Lung (tissue), 12 donors: ENCODE results near the gene FGF19. TPM values are rescaled to one million over a fixed set of nuclear protein-coding genes. Genes with fewer than 3 reads are reported as not detected.
A peak's percentile ranks its signal among the peaks of the same experiment; 100 is the strongest.

Source experiments
- ATAC-seq: fragments of 200-7000 bp; cut with Tn5 transposase; one replicate; pipeline ENCODE4 v1.9.1; 2020; ENCODE audit warnings: moderate number of reproducible peaks; ENCODE audit not compliant: insufficient read depth, low FRiP score
- DNase-seq, 3 donors: peaks; one replicate each; pipeline ENCODE4 v3.0.0-alpha.2; 2013 to 2017
- H3K27ac ChIP-seq, 2 donors: one replicate each; pipeline ENCODE4 v1.5.1; 2013; ENCODE audit warnings: mild to moderate bottlenecking in 2 of 2, moderate library complexity in 2 of 2, control low read depth in 1 of 2, inconsistent platforms in 1 of 2, low read depth in 1 of 2, low read length in 1 of 2
- H3K27me3 ChIP-seq, 3 donors: one replicate each; pipeline ENCODE4 v1.5.1; 2013; ENCODE audit warnings: low read length in 2 of 3; ENCODE audit not compliant: control insufficient read depth in 3 of 3, insufficient read depth in 3 of 3
- H3K36me3 ChIP-seq, 4 donors: one replicate each; pipeline ENCODE4 v1.5.1; 2013; ENCODE audit warnings: low read length in 4 of 4, mild to moderate bottlenecking in 1 of 4, moderate library complexity in 1 of 4; ENCODE audit not compliant: control insufficient read depth in 4 of 4, insufficient read depth in 4 of 4
- H3K4me1 ChIP-seq, 5 donors: one replicate each; pipeline ENCODE4 v1.5.1; 2013; ENCODE audit warnings: low read length in 5 of 5, mild to moderate bottlenecking in 2 of 5, moderate library complexity in 1 of 5; ENCODE audit not compliant: control insufficient read depth in 5 of 5, insufficient read depth in 5 of 5
- H3K4me3 ChIP-seq: one replicate; pipeline ENCODE4 v1.5.1; 2013; ENCODE audit warnings: mild to moderate bottlenecking, control low read depth, moderate library complexity
- H3K9ac ChIP-seq, 2 donors: one replicate each; pipeline ENCODE4 v1.5.1; 2013; ENCODE audit warnings: low read length in 2 of 2, control low read depth in 1 of 2; ENCODE audit not compliant: insufficient read depth in 1 of 2
- H3K9me3 ChIP-seq, 4 donors: one replicate each; pipeline ENCODE4 v1.5.1; 2013; ENCODE audit warnings: low read length in 3 of 4, mild to moderate bottlenecking in 1 of 4, moderate library complexity in 1 of 4; ENCODE audit not compliant: control insufficient read depth in 4 of 4, insufficient read depth in 3 of 4
- WGBS, 2 donors: extraction: QIAGEN DNeasy Blood & Tissue Kit; methylation state at CpG; one replicate each; pipeline ENCODE4 v1.1.7; 2013; 5-methylcytosine and 5-hydroxymethylcytosine counted together
- polyA plus RNA-seq, 2 donors: library from polyadenylated mRNA; stranded (reverse); fragments of 200-250 nt; gene quantifications; one replicate each; pipeline ENCODE4 v1.2.1, GENCODE V29; 2013
- total RNA-seq, 2 donors: library from RNA; depleted of rRNA in 1 of 2; stranded (reverse); fragments of >200 nt in 1 of 2; gene quantifications; one replicate each; pipeline ENCODE4 v1.2.1, GENCODE V29; 2014 to 2021
- TF ChIP-seq, protein P1 (sequence below): IDR thresholded peaks from 2 replicates; pipeline ENCODE4 v1.5.1; 2012; ENCODE audit warnings: mild to moderate bottlenecking; ENCODE audit errors: control extremely low read depth, extremely low read depth
- donor health status: control.
- donor health status: control.
- donor health status: Bipolar disorder and iron deficiency.
- donor health status: healthy.
- donor health status: DM: yes; HTN: yes; CAD: no.

Gene FGF19
- total and polyA plus RNA-seq, 4 donors = 0.09 TPM; not detected in 3

DNA sequence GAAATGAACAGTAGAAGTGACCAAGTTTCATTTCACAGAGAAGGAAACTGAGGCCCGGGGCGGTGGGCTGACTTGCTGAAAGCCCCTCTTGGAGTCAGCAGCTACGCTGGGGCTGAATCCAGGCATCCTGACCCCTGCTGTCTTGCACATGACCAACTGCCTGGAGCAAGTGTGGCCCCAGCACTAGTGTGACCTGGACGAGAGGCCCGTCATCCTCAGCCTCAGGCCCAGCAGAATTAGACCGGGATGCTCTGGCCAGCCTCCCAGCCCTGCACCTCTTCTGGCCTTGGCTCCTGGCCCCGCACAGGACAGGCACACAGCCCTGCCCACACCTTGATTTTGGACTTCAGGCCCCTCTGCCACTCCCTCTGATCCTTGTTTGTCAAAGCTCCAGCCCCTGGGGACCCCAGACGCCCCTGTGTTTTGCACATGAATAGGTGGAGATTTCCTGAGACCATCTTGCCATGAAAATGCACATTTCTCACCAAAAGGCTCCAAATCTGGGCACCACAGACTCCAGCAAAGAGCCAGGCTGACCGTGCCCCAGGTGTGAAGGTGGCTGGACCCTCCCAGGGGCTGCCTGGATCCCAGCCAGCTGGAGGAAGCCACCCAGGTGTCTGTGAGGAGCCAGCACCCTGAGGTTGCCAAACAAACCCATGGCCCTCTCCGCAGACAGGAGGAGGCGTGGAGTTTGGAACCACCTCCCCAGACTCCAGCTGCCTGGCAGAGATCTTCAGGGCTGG is 46.5 kb upstream of the FGF19 start:
- TF ChIP-seq, protein P1, sequence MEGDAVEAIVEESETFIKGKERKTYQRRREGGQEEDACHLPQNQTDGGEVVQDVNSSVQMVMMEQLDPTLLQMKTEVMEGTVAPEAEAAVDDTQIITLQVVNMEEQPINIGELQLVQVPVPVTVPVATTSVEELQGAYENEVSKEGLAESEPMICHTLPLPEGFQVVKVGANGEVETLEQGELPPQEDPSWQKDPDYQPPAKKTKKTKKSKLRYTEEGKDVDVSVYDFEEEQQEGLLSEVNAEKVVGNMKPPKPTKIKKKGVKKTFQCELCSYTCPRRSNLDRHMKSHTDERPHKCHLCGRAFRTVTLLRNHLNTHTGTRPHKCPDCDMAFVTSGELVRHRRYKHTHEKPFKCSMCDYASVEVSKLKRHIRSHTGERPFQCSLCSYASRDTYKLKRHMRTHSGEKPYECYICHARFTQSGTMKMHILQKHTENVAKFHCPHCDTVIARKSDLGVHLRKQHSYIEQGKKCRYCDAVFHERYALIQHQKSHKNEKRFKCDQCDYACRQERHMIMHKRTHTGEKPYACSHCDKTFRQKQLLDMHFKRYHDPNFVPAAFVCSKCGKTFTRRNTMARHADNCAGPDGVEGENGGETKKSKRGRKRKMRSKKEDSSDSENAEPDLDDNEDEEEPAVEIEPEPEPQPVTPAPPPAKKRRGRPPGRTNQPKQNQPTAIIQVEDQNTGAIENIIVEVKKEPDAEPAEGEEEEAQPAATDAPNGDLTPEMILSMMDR = no peak
- Histone ChIP-seq H3K4me1 (no peaks in the 10 kb centered on the region), H3K27me3 (no peaks in the 10 kb centered on the region)

DNA sequence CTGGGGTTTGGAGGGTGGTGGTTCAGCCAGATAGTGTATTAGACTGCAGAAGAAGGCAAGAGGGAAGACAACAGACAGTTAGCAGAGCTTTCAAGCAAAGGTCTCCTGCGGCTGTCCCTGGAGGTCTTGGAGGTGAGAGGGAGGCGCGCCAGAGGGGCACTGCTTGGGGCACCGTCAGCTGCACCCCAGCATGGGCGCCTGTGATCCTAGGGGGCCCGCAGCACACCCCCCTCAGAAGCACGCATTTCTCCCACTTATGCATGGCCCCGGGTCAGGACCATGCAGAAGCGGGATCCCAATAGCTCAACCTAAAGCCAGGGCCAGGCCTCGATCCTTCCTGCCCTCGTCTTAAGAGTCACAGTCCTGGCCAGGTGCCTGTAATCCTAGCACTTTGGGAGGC is 44.8 kb upstream of the FGF19 start:
- WGBS, 2 donors = 85 to 89% methylated on average over 11 of the region's 11 CpGs
- Histone ChIP-seq H3K27ac (no peak overlapping the region), H3K9me3 (no peaks in the 10 kb centered on the region), H3K4me1 (no peaks in the 10 kb centered on the region), H3K36me3 (no peaks in the 10 kb centered on the region), H3K27me3 (no peaks in the 10 kb centered on the region), H3K9ac (no peak overlapping the region), H3K4me3 (no peak overlapping the region)
- ATAC-seq (no peak), DNase-seq (no peak)
- TF ChIP-seq, protein P1 = no peak

More for the DNA sequence above, 46.5 kb upstream of the FGF19 start:
- Histone ChIP-seq H3K36me3 (no peaks in the 10 kb centered on the region), H3K9ac (no peak overlapping the region), H3K9me3 (no peaks in the 10 kb centered on the region), H3K4me3 (no peak overlapping the region), H3K27ac (no peak overlapping the region)
- DNase-seq (no peak), ATAC-seq (no peak)
- WGBS, 2 donors = 70 to 72% methylated on average over 11 of the region's 11 CpGs

DNA sequence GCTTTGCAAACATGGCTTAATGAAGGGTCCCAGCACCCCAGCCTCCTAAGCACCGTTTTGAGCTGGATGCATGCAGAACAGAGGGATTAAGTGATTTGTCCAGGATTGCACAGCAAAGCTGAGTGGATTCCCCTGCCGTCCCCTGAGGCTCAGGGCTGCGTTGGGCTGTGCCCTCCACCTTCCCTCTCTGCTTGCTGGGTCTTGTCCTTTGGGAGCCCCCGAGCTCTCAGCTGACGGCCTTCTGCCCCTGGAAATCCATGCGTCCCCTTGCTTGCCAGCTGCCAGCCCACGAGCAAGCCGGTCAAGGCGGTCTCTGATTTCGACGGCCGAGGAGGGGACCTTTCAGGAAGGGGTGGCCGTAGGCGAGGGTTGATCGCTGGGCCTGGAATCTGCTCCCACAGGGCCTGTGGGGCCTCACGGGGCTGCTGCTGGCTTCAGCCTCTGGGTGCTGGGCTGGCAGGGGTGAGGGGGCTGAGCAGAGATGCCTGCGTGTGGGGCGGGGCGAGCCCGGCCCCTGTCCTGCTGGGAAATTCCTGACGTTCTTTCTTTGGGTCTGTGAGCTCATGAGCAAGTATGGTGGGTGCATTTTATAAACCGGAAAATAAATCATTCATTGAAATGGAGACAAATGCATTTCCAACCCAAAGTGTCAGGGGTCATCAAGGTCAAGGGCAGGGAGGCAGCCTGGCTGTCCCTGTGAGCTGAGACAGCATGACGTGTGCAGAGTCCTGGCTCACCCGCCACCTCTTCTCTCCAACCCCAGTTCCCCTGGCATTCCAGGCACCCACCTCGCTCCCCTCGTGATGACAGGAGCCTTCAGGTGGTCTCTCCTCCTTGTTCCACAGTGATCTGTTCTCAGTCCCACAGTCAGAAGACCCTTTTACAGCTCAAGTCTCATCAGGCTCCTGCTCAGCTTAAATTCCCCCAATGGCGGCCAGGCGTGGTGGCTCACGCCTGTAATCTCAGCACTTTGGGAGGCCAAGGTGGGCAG is 43.2 kb upstream of the FGF19 start:
- Histone ChIP-seq H3K27me3 (no peaks in the 10 kb centered on the region), H3K4me3 (no peak overlapping the region), H3K4me1 (no peaks in the 10 kb centered on the region), H3K9ac (no peak overlapping the region), H3K36me3 (no peaks in the 10 kb centered on the region), H3K27ac (no peak overlapping the region), H3K9me3 (no peaks in the 10 kb centered on the region)
- ATAC-seq (no peak), DNase-seq (peak; percentile 1 to 45 (median 24))
- 61 to 78% methylated on average over 29 of the region's 29 CpGs for WGBS, 2 donors
- TF ChIP-seq, protein P1 = no peak
